ENCODE results near the gene ZAR1.

The ZAR1 gene

GRCh38 chr4:48490680-48491513 lies 845 bp downstream of the ZAR1 start:
- DNase-seq (ENCODE audit: low read depth) = no peak

GRCh38 chr4:48491514-48492176 lies 1.6 kb downstream of the ZAR1 start:
- DNase-seq (ENCODE audit: low read depth) = no peak

- no peak for DNase-seq (ENCODE audit: low read depth)
These were observed 3.5 kb downstream of the ZAR1 start for GRCh38 chr4:48493452-48494100.

GRCh38 chr4:48495941-48496340 lies 5.9 kb downstream of the ZAR1 start:
- no peak for DNase-seq (ENCODE audit: low read depth)

- DNase-seq (ENCODE audit: low read depth) = no peak
These were observed 8.8 kb downstream of the ZAR1 start for GRCh38 chr4:48498895-48499294.

GRCh38 chr4:48499551-48500066 lies 9.6 kb downstream of the ZAR1 start:
- DNase-seq (ENCODE audit: low read depth) = no peak

- DNase-seq (ENCODE audit: low read depth) = no peak
These were observed 13.4 kb downstream of the ZAR1 start for GRCh38 chr4:48503233-48504025.

- DNase-seq (ENCODE audit: low read depth) = no peak
These were observed 13.9 kb downstream of the ZAR1 start for GRCh38 chr4:48504026-48504330.

GRCh38 chr4:48504352-48504751 lies 14.3 kb downstream of the ZAR1 start:
- no peak for DNase-seq (ENCODE audit: low read depth)

GRCh38 chr4:48506716-48507115 lies 16.7 kb downstream of the ZAR1 start:
- no peak for DNase-seq (ENCODE audit: low read depth)

GRCh38 chr4:48509543-48509942 lies 19.5 kb downstream of the ZAR1 start:
- DNase-seq (ENCODE audit: low read depth) = no peak

- no peak for DNase-seq (ENCODE audit: low read depth)
These were observed 28.1 kb downstream of the ZAR1 start for GRCh38 chr4:48518143-48518542.

- DNase-seq (ENCODE audit: low read depth) = no peak
These were observed 36.4 kb downstream of the ZAR1 start for GRCh38 chr4:48526406-48526805.

- DNase-seq (ENCODE audit: low read depth) = no peak
These were observed 48.3 kb downstream of the ZAR1 start for GRCh38 chr4:48538358-48538757.

GRCh38 chr4:48539597-48539996 lies 49.5 kb downstream of the ZAR1 start:
- DNase-seq (ENCODE audit: low read depth) = no peak

GRCh38 chr4:48542888-48543287 lies 52.8 kb downstream of the ZAR1 start:
- no peak for DNase-seq (ENCODE audit: low read depth)

- no peak for DNase-seq (ENCODE audit: low read depth)
These were observed 53.7 kb downstream of the ZAR1 start for GRCh38 chr4:48543796-48544195.
